ENCODE data around the gene MRTFA.

The MRTFA gene

DNA sequence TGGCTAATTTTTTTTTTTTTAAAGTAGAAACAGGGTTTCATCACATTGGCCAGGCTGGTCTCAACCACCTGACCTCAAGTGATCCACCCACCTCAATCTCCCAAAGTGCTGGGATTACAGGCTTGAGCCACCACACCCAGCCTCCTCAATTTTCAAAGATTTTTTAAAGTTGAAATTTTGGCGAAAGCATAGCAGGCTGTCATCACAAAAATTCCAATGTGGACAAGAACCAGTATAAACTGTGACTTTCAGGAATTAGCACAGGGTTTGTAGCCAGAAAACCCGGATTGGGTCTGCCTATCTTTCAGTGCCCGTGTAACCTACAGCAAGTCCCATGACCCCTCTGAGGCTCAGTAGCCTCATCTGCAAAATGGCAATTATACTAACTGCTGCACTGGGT lies 185.9 kb downstream of the MRTFA start:
- DNase-seq: no peak

DNA sequence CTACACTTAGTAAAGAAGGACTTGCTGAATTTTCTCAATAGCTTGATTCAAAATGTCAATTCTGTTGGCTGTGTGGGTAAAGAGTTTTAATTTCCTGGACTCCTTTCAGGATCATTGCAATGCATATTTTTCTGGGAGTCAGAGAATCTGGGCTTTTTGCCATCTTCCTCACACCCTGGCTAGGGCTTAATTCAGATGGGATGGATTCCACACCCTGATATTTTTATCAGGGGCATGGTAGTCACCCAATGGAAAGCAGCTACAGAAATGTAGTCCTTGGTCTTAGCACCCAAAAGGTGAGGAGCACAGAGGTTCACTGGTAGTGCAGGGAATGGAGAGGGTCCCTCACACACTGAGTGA lies 186.9 kb downstream of the MRTFA start:
- no peak for DNase-seq

DNA sequence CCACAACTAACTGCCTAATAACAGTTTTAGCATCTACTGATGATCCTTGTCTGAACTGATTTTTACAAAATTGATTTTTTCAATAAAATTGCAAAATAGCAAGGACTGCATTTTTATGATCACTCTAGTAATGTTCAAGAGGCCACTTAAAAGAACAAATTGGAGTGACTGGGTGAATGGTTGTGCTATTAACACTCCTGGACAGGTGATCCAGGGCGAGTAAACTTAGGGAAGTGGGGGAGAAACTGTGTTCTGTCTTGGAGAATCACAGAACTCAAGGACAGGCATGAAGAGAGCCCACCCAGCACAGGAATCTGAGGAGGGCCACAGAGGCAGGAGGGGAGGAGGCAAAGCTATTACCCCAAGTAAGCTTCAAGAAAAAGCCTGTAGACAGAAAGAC lies 190.3 kb downstream of the MRTFA start:
- no peak for DNase-seq

DNA sequence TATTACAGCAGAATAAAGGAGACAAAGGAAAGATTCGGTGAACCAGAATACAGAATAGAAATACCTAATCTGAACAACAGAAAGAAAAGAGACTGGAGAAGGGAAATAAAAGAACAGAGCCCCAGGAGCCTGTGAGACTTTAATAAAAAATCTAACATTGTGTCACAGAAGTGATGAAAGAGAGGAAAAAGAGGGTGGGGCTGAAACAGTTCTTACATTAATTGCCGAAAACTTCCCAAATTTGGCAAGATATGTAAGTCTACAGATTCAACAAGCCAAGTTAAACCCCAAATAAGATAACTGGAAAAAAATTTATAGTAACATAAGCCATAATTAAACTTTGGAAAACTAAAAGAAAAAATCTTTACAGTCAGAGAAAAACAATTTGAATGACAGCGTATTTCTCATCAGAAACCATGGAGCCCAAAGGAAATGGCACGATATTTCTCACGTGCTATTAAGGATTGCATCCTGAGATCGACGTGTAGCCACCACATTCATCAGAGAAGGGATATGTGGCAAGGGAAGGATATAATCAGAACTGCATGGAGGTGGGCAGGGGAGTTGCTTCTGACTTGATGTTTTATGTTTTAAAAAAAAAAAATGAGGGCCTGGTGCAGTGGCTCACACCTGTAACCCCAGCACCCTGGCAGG lies 192.2 kb downstream of the MRTFA start:
- DNase-seq: no peak

DNA sequence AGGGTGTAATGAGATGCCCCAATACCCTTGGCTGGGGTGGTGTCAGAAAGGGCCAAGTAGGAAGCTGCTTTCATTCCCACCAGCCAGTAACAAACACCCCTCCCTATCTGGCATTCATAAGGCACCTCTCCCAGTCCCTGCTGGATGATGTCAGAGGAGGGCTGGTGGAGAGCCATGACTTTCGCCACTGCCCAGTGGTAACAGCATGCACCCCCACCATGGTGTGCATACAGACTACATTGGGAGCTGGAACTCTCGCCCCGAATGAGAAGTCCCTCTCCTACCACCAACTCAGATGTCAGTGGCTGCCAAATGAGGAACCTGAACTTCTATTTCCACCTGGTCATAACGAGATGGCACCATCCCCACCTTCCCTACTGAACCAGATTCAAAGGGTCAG lies 192.8 kb downstream of the MRTFA start:
- DNase-seq: no peak

DNA sequence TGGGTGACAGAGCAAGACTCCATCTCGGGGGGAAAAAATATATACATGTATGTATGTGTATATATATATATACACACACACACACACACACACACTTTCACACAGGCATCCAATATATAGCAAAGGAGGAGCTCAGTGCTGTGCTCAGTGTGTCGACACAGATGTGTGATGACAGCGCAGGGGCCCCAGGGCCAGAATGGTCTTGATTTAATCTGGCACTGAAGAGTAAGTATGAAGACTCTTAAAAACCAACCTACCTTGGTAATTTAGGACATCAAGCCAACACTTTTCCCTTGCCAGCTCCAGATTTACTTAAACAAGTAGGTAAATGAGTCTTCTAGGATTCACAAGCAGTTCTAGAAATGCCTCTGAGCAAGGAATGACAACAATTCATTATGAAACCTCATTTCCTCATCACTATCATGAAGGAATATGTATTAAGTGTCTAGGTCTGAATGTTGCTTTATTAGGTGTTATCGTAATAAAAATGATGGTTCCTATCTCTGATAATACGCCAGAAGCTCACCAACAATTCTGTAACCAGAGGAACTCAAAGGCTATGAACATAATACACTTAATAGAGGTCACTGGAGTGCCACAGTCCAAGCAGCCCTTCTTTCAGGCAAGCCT lies 194.6 kb downstream of the MRTFA start:
- no peak for DNase-seq

DNA sequence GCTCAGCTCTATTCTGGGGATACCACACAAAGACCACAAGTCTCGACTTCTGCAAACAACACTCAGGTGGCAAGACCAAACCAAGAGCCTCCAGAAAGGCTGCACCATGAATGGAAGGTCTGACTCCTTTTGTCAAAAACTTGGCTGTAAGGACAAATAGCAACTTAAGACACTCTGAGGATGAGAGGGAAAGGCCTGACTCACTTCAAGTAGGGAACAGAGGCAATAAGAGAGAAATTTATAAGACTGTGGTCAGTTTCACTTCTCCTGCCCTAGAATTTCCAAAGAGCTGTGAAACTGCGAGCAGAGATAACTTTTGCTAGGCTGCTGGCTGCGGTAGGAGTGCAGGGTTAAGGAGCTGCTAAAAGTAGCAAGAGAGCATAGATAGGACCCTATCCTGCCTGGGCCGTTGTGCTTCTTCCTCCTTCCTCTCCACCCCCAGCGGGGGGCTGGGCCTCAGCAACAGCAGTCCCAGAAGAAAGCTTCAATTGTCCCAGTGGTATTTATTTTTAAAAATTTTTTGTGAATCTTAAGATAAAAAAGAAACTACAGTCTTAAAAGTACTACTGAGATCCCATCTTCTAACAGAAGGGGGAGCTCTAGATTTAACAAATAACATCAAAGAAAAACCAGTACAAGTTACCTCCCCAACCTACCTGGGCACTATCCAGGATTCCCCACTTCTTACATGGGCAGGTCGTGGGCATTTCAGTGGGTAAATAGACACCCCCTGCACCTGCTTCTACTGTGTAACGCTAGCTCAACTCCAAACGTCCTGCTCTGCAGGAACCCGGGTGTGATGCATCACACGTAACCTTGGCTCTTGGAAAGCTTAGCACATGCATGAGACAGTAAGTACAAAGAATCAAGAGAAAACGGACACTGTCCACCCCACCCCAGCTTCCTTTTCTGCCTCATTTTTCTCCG lies 199.8 kb downstream of the MRTFA start:
- DNase-seq: no peak

DNA sequence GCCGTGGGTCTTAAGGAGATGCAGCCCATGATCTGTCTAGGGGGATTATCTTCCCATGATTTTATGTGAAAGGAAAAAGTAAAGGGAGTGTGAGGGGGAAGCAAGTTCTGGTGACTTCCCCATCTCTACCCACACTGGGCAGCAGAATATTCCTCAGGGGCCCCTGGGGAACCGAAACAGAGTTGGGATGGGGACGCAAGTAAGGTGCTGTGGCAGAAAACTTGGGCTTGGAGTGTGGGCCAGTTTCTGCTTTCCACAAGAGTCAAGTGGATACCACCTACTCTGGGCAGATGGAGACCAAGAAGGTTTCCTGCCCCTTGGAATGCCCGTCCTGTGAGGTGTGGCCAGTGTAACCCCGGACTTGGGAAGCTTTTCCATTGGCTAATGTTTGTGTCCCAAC lies 201.8 kb downstream of the MRTFA start:
- no peak for DNase-seq

DNA sequence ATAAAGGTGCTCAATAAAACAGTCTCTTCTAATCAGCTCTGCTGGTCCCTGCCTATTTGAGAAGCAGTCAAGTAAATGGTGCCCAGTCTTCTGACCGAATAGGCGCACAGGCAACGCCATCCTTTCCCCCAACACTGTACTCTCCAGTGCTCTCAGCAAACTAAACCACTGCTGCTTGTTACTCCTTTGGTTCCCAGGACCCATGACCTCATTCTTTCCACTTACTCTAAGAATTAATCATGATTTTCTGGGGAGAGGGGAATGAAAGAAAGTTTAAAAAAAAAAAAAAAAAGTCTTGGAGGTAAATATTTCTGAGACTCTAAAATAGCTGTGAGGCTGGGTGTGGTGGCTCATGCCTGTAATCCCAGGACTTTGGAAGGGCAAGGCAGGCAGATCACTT lies 202.4 kb downstream of the MRTFA start:
- DNase-seq: no peak

DNA sequence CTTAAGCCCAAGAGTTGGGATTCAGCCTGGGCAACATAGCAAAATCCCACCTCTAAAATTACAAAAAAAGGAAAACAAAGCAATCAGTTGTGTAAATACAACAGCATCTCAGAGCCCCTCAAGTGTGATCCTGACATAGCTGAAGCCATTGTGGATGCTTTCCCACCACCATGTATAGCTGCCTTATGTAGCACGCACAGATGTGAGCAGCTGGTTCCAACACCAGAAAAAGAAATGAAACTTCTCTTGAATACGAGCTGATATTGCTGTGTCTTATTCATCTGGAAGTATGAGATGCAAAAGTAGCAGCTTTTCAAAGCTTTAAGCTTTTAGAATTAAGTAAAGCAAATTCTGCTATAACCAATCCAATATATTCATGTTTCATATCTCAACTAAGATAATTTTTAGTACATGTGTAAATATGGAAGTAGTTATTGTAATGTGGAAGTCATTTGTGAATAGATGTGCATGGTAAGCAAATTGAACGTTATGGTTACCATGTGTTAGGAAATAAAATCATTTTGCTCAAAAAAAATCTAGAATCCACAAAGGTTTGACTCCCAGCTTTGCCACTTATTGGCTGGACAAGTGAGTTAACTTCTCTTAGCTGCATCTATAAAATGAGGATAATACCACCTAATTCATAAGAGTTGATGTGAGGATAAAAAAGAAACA lies 203.0 kb downstream of the MRTFA start:
- no peak for DNase-seq

DNA sequence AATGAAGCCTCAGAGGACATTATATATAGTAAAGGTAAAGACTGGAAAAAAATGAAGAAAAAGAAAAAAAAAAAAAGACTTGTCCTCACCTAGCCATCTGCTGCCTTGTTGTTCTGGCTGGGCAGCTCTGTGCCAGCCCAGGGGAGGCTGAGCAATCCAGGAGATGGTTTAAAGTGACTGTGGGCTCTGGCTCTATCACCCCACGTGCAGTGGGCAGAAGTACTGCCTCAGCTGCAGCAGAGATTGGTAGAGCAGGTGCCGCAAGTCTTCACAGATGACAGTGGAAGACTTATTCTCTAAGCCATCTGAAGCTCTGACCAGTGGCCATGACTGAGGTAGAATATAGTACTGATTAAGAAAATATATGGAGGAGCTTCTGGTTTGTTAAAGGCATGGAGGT lies 203.9 kb downstream of the MRTFA start:
- DNase-seq: no peak

DNA sequence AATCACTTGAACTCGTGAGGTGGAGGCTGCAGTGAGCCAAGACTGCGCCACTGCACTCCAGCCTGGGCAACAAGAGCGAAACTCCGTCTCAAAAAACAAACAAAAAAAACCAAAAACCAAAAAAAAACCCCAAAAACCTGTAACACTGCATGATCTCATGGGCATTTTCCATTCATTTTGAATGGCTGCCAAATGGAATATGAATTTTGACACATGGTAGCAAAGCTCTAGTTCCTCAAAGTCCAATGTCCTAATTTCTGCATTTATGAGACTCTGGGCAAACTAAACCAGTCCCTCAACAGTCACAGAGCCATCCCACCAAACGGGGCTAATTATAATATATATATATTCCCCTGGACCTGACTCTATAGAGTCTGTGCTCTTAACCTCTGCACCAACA lies 204.4 kb downstream of the MRTFA start:
- DNase-seq: no peak

DNA sequence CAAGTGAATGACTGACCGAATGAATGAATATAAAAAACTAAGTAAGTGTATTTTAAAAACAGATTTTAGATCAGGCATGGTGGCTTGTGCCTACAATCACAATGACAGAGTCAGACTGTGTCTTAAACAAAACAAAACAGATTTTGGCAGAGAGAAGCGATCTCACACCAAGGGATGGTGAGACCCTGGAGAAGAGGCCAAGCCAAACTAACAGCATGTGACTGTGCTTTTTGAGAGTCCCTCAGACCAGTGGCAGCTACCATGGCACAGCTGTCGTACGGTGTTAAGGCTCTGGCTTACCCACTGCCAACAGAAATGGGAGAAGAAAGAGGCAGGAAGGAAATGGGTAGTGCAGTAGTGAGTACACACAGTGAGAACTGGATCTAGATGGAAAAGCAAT lies 205.5 kb downstream of the MRTFA start:
- DNase-seq: no peak

DNA sequence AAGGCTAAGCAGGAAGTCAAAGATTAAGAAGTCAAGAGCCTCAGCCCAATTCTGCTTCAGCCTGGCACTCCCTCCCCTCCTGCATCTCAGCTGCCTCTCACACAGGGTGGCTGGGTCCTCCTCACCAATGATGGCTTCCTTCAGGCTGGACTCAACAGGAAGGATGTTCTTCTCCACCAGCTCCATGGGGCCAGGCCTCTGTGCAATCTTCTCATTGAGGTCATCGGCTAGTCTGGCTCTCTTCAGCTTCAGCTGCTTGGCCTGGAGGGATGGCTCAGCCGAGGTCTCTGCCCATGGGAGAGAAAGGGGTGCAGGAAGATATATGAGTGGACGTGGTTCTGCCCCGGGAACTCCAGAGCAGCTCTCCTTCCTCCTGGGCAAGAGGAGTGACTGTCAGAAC lies 207.0 kb downstream of the MRTFA start:
- no peak for DNase-seq

DNA sequence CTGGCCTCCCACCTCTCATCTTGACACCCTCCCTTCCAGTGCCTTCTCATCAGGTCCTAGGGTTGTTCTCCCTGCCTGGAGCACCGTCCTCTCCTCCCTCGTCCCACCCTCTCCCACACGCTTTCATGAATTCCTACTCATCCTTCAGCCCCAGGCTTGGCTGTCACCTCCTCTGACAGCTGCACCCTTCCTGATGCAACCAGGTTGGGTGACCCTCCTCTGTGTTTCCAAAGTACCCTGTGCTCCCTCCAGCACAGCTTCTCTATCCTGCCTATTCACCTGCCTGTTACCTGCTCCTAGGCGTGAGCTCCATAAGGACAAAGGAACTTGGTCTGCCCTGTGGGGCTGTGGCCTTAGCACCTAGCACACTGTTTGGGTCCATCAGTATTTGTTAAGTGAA lies 207.7 kb downstream of the MRTFA start:
- no peak for DNase-seq

DNA sequence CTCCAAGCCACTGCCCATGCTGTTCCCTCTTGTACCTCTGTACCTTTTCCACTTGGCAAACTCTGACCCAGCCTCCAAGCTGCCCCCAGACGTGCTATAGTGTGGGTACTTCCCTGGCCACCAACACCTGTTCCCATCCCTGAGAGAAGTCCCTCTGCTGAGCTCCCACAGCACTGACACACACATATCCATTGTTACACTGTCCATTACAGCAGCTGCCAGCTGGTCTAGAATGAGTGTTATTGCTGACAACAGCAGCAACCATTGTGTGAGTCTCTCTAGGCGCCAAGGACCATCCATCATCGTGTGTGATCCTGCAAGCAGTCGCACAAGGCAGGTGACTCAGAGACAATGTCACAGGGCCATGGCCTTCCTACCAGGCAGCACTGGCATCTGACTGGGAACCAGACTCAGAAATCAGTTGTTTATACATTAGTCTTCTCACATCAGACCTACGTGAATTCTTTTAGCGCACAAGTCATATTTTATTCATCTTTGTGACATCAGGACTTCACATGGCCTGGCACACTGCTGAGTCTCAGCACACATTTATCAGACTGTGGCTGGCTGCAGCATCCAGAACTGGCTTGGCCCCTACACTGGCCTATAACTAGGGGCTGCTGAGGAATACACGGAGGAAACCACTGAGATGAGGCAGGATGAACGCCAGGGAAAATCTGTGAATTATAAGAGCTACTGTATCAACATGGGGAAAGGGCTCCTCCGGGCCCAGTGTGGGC lies 209.8 kb downstream of the MRTFA start:
- no peak for DNase-seq

DNA sequence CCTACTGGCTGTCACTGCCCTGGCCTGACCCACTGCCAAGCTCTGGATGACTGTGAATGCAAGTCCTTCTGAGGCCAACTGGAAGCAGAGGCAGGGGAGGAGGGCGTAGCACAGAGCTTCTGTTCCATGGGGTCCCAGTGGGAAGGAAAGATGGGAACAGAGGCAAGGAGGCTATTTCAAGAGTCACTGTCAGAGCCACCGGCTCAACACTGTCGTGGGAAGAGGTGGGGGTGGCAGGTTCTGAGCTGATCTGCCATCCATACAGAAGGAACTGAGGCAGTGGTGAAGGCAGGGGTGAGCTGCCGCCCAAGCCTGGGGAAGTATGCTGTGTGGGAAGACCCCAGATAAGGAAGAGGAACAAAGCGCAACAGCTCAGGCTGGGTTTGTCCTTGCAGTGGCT lies 211.4 kb downstream of the MRTFA start:
- DNase-seq: no peak

DNA sequence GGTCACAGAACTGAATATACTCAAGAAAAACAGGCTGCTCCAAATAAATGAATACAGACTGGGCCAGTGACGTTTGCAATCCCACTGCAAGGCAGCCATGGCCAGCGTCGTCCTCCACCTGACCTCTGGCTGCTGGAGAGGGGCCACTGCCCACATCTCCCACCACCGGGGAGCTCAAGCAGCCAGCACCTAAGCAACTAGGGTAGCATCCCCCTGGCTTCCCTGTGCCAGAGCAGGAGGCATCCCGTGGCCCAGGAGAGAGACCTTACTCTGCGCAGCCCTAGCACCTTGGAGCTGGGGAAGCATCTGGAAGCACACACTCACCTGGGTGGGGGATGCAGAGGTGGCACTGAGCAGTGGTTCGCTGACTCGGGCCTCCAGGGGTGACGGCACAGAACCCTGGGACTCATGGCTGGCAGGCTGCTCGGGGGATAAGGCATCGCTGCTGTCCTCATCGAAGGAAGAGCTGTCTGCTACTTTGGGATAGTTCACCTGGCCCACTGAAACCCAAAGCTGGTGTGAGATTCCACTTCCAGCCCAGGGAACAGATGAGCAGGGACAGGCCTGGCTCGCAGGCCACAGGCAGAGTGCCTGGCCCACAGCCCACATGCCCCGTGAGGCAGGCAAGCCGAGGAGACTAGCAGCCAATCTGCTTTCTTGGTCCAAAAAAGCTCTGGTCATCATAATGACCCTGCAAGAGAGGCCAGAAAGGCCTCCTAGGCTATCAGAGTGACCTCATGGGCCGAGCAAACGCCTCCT lies 212.5 kb downstream of the MRTFA start:
- no peak for DNase-seq

DNA sequence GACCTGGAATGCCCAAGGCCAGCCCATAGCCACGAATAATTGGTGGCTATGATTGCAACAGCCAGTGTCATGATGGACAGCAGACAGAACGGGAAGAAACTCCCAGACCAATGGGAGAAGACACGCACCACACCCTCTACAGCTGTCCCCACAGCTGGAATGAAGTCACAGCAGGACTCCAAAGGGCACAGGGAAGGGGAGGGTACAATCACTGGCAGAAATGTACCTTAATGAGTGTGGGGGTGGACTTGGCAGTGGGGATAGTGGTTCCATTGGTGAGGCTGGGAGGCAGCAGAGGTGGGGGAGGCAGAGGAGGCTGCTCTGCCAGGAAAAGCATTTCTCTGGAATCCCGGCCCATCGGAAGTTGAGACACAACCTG lies 213.2 kb downstream of the MRTFA start:
- no peak for DNase-seq

DNA sequence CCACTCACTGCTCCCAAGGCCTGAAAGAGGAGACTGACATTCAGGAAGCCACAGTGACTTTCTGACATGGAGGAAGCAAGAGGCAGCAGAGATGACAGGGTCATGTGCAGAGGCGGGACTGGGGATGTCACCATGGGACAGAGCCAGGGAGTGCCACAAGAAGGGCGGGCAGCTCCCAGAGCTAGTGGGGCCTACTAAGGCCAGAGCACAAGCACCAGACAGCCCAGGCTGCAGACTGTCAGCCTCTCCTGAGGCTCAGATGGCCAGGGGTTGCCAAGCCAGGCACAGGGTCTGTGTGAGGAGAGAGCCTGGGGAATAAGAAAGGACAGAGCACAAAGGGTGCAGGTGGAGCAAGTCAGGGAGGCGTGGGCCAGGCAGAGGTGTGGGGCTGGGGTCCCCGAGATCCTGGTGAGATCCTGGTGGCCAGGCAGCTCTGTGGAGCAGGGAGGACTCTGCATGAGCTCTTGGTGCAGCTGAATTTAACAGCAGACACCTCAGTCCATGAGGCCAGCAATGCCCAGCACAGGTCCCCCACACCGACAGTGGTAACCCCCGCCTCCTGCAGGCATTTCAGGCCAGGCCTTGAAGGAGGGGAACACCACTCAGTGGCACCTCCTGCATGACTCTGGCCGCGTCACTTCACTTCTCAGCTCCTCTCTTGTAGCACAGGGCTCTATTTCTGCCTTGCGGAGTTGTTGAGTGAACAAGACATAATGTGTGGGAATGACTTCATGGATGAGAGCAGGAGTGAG lies 213.8 kb downstream of the MRTFA start:
- DNase-seq: no peak

DNA sequence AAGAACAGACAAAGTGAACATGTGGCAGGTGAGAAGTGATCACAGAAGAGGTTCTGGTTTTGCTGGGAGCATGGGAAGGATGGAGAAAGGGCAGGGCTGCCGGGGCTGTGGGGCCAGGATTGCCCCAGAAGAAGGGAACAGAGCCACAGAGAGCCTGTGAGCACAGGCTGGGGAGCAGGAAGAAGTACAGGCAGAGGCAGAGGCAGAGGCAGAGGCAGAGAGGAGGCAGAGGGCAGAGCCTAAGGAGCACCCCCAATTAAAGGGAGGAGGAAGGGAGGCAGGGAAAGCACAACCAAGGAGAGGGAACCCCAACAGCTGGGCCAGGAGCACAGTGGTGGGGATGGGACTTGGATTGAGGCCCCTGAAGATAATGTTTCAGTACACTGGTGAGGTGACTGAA lies 214.6 kb downstream of the MRTFA start:
- no peak for DNase-seq

DNA sequence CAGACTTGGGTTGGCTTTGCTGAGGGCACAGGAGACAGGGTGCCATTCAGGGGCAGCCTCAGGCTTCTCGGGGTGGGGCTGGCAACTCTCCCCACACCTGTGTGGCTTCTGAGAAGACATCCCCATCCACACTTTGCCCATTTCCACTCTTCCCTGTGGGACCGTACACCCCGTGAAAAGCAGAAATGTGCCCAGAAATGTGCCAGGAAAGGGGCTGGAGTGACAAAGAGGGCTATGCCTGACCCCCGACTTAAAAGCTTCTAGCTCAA lies 215.5 kb downstream of the MRTFA start:
- no peak for DNase-seq
